Kidney epithelial cell (primary cell): ENCODE measurements around the gene CKLF. TPM values are rescaled to one million over a fixed set of nuclear protein-coding genes. Genes with fewer than 3 reads are reported as not detected.

ENCODE experiments used
- DNase-seq: peaks from one replicate; pipeline ENCODE4 v3.0.0-alpha.2; 2010; ENCODE audit warnings: low read depth
- H3K27me3 ChIP-seq: 2 replicates; pipeline ENCODE4 v1.6.0; 2011; ENCODE audit warnings: low read length; ENCODE audit not compliant: control insufficient read depth, insufficient read depth
- H3K36me3 ChIP-seq: 2 replicates; pipeline ENCODE4 v1.5.1; 2011; ENCODE audit warnings: low read length; ENCODE audit not compliant: control insufficient read depth, insufficient read depth
- H3K4me3 ChIP-seq: 2 replicates; pipeline ENCODE4 v1.5.1; 2011; ENCODE audit warnings: low read depth, mild to moderate bottlenecking, control low read depth, low read length
- CTCF ChIP-seq: IDR thresholded peaks from 2 replicates; pipeline ENCODE4 v1.5.1; 2011; ENCODE audit warnings: mild to moderate bottlenecking, moderate library complexity, low read length, control low read depth, inconsistent platforms; ENCODE audit not compliant: insufficient read depth, poor library complexity, severe bottlenecking
- total RNA-seq: library from RNA; depleted of rRNA; stranded (reverse); fragments of >200 nt; gene quantifications from 2 replicates; pipeline ENCODE4 v1.2.3, GENCODE V29; 2015

CKLF gene
- total RNA-seq, 1 donor from 2014 or later, result 129 TPM

GRCh38 chr16:66528294-66528693 lies 24.1 kb upstream of the CKLF start:
- TF ChIP-seq CTCF, result no peak
- Histone ChIP-seq H3K4me3 (no peak overlapping the region), H3K27me3 (no peaks in the 10 kb centered on the region), H3K36me3 (peaks cover 1% of the 10 kb centered on the region)
- no peak for DNase-seq

- no peak for TF ChIP-seq CTCF
- Histone ChIP-seq H3K27me3 (no peaks in the 10 kb centered on the region), H3K4me3 (no peak overlapping the region), H3K36me3 (peaks cover 3% of the 10 kb centered on the region)
- no peak for DNase-seq
These were observed 22.9 kb upstream of the CKLF start for GRCh38 chr16:66529475-66529874.

- no peak for DNase-seq
These were observed 18.0 kb upstream of the CKLF start for GRCh38 chr16:66534376-66534799.

GRCh38 chr16:66536525-66536924 lies 15.9 kb upstream of the CKLF start:
- Histone ChIP-seq H3K27me3 (no peaks in the 10 kb centered on the region), H3K4me3 (no peak overlapping the region), H3K36me3 (peaks cover 3% of the 10 kb centered on the region)
- DNase-seq, result no peak
- TF ChIP-seq CTCF, result no peak

More at GRCh38 chr16:66534376-66534799, 18.0 kb upstream of the CKLF start:
- TF ChIP-seq CTCF, result no peak
- Histone ChIP-seq H3K27me3 (no peaks in the 10 kb centered on the region), H3K36me3 (peaks cover 3% of the 10 kb centered on the region), H3K4me3 (no peak overlapping the region)

GRCh38 chr16:66537236-66537635 lies 15.1 kb upstream of the CKLF start:
- no peak for TF ChIP-seq CTCF
- Histone ChIP-seq H3K27me3 (no peaks in the 10 kb centered on the region), H3K36me3 (peaks cover 3% of the 10 kb centered on the region), H3K4me3 (no peak overlapping the region)
- DNase-seq, result no peak

- no peak for DNase-seq
- Histone ChIP-seq H3K27me3 (no peaks in the 10 kb centered on the region), H3K4me3 (no peak overlapping the region), H3K36me3 (peaks cover 3% of the 10 kb centered on the region)
- TF ChIP-seq CTCF, result no peak
These were observed 13.5 kb upstream of the CKLF start for GRCh38 chr16:66538910-66539309.
